ENCODE measurements around the gene EPHB3.
A peak's percentile ranks its signal among the peaks of the same experiment; 100 is the strongest.

Gene EPHB3

GRCh38 chr3:184543843-184544512 lies 17.6 kb upstream of the EPHB3 start:
- peak; percentile 66 for DNase-seq

- DNase-seq: no peak
Measured at GRCh38 chr3:184544513-184544861, 17.1 kb upstream of the EPHB3 start.

- DNase-seq: no peak
Measured at GRCh38 chr3:184545769-184546168, 15.8 kb upstream of the EPHB3 start.

DNA sequence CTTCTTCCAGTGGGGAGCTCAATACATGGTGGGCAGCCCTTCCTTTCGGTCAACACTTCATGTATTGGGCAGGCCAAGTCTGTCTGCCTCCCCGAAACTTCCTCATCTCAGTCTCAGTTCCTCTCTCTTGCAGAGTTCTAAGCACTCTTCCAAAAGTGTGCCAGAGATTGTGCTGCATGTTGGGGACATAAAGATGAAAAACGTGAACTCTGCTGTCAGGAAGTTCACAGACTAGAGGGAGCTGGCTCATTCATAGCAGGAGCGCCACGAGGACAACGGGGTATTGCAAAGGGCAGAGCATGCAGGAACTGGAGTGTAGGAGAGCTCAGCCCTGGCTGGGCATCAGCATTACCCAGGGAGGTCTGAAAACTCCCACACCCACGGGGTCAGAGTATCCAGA lies 15.3 kb upstream of the EPHB3 start:
- no peak for DNase-seq

GRCh38 chr3:184549796-184550577 lies 11.6 kb upstream of the EPHB3 start:
- no peak for DNase-seq

GRCh38 chr3:184551103-184551502 lies 10.5 kb upstream of the EPHB3 start:
- no peak for DNase-seq

GRCh38 chr3:184551614-184552256 lies 9.8 kb upstream of the EPHB3 start:
- no peak for DNase-seq

- DNase-seq: no peak
Measured at GRCh38 chr3:184552296-184552695, 9.3 kb upstream of the EPHB3 start.

DNA sequence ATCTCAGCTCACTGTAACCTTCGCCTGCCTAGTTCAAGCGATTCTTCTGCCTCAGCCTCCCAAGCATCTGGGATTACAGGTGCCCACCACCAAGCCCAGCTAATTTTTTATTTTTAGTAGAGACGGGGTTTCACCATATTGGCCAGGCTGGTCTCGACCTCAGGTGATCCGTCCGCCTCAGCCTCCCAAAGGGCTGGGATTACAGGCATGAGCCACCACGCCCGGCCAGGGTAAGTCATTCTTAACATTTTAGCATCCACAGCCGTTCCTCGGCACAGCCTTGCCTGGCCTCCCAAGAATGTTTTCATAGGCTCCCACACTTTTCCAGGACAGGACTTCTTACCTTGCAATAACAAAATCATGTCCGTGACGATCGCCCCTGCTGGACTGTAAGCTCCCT lies 8.7 kb upstream of the EPHB3 start:
- DNase-seq: no peak

GRCh38 chr3:184553385-184553784 lies 8.2 kb upstream of the EPHB3 start:
- no peak for DNase-seq

DNA sequence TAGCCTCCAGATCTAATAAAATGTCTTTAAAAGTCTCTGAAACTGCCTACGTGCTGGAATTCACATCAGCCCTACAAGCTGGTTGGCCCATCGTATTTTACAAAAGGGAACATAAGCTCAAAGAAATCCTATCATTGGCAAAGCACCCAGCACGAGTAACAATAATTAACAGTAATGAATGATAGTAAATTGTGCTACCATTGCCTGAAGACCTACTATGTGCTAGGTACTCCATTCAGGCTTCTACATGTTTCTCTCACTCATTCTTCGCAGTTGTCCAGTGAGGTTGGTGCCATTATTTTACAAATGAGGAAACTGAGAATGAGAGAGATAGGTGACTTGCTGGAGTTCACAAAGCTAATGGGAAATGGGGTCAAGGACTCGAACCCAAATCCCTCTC lies 7.1 kb upstream of the EPHB3 start:
- DNase-seq: no peak

GRCh38 chr3:184556582-184557347 lies 4.8 kb upstream of the EPHB3 start:
- DNase-seq: peak; percentile 21

- no peak for DNase-seq
Measured at GRCh38 chr3:184557348-184557950, 4.1 kb upstream of the EPHB3 start.

DNA sequence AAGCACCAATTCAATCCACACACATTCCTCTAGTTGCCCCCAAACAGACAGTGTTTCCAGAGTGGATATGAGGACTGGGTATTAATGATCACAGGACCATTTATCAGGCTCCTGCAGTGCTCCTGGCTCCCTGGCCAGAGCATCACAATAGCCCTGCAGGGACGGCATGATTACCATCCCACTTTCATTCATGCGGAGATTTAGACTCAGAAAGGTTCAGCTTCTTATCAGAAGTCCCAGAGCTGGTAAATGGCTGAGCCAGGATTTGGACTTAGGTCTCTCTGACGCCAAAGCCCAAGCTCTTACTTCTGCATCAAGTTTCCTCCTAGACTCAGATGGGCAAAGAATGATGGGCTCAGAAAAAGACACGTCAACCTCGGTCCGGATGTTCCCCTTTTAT lies 2.9 kb upstream of the EPHB3 start:
- no peak for DNase-seq

GRCh38 chr3:184559336-184559735 lies 2.2 kb upstream of the EPHB3 start:
- no peak for DNase-seq

GRCh38 chr3:184560531-184560930 lies 1.1 kb upstream of the EPHB3 start:
- no peak for DNase-seq

DNA sequence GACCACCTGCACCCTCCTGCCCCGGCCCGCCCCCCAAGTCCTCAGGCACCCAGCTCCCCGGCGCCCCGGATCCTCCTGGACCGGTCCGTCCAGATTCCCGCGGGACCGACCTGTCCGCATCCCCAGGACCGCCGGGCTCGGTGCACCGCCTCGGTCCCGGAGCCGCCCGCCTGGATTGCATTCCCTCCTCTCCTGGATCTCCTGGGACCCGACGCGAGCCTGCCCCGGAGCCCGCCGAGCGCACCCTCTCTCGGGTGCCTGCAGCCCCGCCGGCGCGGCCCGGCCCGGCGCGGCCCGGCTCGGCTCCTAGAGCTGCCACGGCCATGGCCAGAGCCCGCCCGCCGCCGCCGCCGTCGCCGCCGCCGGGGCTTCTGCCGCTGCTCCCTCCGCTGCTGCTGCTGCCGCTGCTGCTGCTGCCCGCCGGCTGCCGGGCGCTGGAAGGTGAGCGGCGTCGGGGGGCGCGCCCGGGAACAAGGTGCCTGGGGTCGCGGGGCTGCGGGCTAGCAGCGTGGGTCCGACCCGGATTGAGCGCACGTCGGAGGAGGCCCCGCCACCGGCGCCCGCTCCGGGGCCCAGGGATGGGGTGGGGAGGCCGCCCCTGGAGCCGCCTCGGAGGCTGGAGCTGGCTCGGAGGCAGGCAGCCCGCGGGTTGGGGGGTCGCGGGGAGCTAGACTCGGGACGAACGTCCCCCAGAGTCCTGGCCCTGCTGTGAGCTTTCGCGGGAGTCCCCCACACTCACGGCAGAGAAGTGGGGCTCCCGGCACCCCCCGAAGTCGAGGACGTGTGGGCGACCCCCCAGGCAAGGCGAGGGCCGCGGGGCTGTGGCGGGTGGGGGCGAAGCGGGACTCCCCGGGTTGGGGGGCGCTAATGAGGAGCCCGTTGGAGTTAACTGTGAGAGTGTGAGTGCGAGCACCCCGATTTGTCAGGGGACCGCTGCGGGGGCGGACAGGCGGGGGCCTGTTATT lies 610 bp downstream of the EPHB3 start:
- DNase-seq: no peak

DNA sequence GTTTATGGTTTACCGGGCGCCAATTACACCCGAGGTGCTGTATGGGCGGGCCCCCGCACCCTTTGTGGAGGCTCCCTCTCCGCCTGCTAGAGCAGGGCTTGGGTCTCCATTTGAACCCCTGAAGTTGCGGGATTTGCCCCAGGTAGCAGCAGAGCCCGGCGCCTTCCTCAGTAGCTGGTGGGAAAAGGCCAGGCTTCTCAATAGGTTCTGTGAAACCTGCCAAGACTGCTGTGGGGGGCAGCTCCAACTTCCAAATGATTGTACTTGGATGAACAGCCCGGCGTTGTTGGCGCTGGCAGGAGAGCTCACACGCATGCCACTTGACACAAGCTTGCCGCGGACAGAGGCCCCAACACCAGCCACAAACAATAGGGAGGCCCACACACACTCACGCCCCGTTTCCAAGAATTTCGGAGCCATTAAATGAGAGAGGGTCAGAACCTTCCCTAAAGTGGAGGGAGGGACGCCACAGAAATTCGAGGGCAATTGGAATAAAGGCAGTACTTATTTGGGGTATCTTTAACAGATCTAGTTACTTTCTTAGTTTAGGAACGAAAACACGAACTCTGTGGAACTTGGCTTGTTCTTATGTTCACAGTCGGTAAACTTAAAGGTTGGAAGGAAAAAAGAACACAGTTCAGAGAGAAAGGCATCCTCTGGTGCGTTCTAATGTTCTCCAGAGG lies 1.4 kb downstream of the EPHB3 start:
- no peak for DNase-seq

- DNase-seq: no peak
Measured at GRCh38 chr3:184563561-184563925, 2.0 kb downstream of the EPHB3 start.

- DNase-seq: no peak
Measured at GRCh38 chr3:184563941-184564684, 2.5 kb downstream of the EPHB3 start.
